Measurements from ENCODE around the gene NTM.

Gene NTM

GRCh38 chr11:131955904-131956303 is 585.5 kb downstream of the NTM start:
- no peak overlapping the region for H3K27ac ChIP-seq
- TF ChIP-seq CTCF (conservative IDR thresholded peaks at IDR 0.05) (no peak), ZFX (IDR thresholded peaks at IDR 0.05) (no peak)

DNA sequence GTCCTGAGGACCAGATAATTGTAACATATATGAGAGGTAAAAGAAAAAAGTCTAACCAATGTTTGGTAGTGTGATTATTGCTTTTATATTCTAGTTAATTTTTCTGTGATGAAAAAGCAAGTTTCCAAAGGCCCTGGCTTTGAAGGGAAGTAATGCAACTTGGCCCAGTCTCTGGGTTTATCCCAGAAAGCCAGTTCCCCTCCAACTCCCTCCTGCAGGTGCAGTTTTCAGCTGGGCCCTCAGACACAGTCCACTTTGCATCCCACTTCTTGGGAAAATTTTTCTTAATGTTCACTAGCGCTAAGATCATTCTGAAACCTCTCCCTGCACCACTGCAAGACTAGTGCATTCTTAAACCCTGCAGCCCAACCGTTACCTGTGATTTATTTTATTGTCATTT is 586.8 kb downstream of the NTM start:
- TF ChIP-seq CTCF (conservative IDR thresholded peaks at IDR 0.05) (no peak), ZFX (IDR thresholded peaks at IDR 0.05) (no peak)
- H3K27ac ChIP-seq: no peak overlapping the region

GRCh38 chr11:131957875-131958274 is 587.5 kb downstream of the NTM start:
- no peak overlapping the region for H3K27ac ChIP-seq
- no peak for TF ChIP-seq ZFX (IDR thresholded peaks at IDR 0.05)
- TF ChIP-seq CTCF (conservative IDR thresholded peaks at IDR 0.05): no peak

DNA sequence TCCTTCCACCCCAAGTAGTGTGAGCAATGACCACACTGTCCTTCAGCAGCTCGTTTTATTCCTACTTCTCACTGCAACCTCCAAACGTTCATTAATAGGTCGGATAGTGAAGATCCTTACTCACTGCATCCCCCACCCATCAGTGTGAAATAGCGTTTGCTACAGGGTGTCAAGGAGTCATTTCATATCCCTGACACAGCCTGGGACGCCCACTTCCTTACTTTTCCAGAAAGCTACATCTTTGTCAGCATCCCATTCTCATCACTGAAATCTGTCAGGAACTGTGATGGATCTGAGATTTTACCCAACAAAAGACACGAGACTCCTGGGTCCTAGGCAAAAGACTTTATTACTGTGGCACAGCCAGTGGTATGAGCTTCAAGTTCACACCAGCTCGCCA is 592.4 kb downstream of the NTM start:
- H3K27ac ChIP-seq: no peak overlapping the region
- TF ChIP-seq ZFX (IDR thresholded peaks at IDR 0.05) (no peak), CTCF (conservative IDR thresholded peaks at IDR 0.05) (no peak)

DNA sequence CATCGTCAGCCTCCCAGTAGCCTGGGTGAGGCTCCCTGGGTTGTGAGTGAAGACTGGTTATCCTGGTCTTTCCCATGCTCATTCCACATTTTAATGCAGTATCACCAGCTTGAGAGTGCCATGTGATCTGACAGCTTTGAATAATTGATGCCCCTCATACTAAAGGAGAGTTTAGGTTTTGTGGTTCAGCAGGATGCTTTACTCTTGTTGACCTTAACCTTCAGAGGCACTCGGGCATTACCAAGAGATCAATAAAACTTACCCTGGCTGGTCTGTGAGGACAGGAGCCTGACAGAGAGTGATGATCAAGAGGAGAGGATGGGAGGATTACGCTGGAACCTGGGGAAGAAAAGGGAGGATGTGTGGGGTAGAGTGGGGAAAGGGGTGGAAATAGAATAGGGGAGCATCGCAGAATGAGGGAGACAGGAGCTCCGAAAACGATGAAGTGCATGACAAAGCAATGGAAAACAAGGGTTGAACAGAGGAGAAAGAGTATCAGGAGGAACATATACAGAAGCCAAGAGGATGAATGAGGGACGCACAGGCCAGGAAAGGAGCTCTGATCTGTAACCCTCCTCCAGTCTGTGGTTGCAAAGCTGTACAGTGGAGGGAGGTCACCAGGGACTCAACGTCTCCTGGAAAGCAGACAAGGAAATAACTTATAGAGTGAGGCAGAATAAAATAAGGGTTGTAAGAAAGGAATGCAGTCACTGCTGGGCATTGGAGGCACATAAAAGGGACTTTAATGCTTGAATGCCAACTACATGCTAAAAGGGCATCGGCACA is 594.5 kb downstream of the NTM start:
- no peak overlapping the region for H3K27ac ChIP-seq
- no peak for TF ChIP-seq CTCF (conservative IDR thresholded peaks at IDR 0.05)
- no peak for TF ChIP-seq ZFX (IDR thresholded peaks at IDR 0.05)

- no peak overlapping the region for H3K27ac ChIP-seq
Measured at GRCh38 chr11:131965504-131965903, 595.1 kb downstream of the NTM start.

More at GRCh38 chr11:131965504-131965903, 595.1 kb downstream of the NTM start:
- no peak for TF ChIP-seq CTCF (conservative IDR thresholded peaks at IDR 0.05)
- TF ChIP-seq ZFX (IDR thresholded peaks at IDR 0.05): no peak

All from C4-2B (cell line).